Lower leg skin (tissue), 3 donors: Measurements from ENCODE around the gene ATP8A2.

Experiments
- POLR2A ChIP-seq, 2 donors: fragments of 450-650 bp; IDR thresholded peaks; one replicate each; pipeline ENCODE4 v1.6.1; 2016 to 2017; ENCODE audit warnings: antibody characterized with exemption in 2 of 2, mild to moderate bottlenecking in 1 of 2, moderate library complexity in 1 of 2
- TF ChIP-seq, protein P1 (sequence below), 3 donors: fragments of 450-650 bp; IDR thresholded peaks; one replicate each; pipeline ENCODE4 v1.5.1; 2016; ENCODE audit warnings: antibody characterized with exemption in 3 of 3, mild to moderate bottlenecking in 3 of 3, moderate library complexity in 2 of 3

DNA sequence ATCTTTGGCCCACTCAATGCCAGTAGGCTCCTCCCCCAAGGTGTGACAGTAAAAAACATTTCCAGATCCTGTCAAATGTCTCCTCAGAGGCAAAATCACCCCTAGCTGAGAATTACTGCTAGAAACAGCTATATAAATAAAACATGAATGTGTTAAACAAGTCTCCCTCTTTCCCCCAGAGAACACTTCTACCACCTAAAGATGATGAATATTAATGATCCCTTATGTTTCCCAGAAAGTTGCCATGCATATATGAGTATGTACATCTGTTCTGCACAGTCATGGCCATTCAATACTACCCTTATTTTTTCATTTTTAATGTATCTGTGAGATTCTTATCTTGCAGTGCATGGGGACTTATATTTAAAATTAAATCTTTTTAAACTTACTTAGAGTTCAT, 450.0 kb downstream of the ATP8A2 start:
- TF ChIP-seq, protein P1, sequence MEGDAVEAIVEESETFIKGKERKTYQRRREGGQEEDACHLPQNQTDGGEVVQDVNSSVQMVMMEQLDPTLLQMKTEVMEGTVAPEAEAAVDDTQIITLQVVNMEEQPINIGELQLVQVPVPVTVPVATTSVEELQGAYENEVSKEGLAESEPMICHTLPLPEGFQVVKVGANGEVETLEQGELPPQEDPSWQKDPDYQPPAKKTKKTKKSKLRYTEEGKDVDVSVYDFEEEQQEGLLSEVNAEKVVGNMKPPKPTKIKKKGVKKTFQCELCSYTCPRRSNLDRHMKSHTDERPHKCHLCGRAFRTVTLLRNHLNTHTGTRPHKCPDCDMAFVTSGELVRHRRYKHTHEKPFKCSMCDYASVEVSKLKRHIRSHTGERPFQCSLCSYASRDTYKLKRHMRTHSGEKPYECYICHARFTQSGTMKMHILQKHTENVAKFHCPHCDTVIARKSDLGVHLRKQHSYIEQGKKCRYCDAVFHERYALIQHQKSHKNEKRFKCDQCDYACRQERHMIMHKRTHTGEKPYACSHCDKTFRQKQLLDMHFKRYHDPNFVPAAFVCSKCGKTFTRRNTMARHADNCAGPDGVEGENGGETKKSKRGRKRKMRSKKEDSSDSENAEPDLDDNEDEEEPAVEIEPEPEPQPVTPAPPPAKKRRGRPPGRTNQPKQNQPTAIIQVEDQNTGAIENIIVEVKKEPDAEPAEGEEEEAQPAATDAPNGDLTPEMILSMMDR (IDR thresholded peaks at IDR 0.05), result no peak
- no peak for TF ChIP-seq POLR2A (IDR thresholded peaks at IDR 0.05)
